ENCODE measurements around the gene TNFRSF25.
"Not testable (repeated sequence)": the region's sequence is repeated elsewhere in the genome, so short reads cannot be mapped to it uniquely, and the experiment has no call there.

The TNFRSF25 gene

DNA sequence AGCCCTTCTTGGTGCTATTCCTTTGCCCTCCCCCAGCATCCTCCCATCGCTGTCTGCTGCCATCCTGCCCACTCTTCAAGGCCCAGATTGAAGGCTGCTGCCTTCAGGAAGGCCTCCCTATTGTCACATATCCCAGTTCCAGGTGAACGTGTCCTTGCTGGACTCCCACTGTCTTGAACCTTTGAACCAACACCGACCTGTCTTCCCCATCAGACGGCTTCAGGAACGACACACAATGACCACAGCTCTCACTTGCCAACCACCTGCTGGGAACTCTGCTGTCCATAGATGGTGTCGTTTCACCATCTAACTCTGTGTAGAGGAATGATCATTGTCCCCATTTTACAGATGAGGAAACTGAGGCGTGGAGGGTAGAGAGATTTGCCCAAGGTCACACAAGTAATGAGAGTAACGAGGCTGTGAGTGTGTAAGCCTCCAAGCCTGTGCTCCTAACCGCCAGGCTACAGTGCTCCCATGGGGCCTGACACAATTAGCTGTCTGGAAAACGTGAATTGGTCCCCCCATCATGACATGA, 35.4 kb upstream of the TNFRSF25 start:
- no peak for DNase-seq

DNA sequence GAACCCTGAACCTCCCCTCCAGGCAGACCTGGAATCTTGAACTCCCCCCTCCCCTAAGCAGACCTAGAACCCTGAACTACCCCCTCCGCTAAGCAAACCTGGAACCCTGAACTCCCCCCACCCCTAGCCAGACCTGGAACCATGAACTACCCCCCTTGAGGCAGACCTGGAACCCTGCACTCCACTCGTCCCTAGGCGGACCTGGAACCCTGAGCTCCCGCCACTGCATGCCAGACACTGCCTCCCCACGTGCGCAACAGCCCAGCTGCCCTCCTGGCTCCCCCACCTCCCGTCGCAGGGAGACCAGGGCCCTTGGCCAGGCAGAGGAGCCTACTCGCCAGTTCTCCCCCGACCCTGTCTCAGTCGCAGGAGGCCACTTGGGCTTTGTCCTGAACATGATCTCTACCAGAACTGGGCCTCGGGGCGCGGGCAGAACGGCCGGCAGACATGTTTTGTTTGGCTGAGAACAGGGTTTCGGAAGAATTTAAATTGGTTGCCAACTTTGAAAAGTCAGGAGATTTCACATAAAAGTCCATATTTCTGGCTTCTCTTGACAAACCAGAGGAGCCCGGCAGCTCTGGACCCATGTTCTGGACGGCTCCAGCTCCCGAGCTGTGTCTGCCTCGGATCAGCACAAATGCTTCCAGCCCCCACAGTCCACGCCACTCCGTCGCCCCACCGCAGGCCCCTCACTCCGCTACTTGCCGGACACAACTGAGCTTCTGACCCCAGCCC, 34.7 kb upstream of the TNFRSF25 start:
- no peak for DNase-seq

DNA sequence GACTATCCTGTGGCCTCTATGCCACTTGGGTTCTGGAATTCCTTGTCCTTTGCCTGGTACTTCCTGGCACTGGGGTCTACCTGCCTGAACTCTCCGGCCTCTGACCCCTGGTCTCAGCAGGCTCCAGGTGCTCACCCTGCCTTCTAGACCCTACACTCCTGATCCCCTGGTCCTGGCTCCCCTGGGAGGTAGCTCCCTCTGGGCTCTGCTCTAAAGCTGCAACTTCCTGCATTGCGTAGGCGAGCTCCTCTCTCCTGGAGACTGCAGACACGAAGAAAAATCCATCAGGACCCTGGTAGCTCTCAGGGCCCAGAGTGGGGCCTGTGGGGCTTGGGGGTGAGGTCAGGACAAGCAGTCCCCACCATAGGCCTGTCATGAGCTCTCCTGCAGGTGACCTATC, 33.3 kb upstream of the TNFRSF25 start:
- DNase-seq = no peak

DNA sequence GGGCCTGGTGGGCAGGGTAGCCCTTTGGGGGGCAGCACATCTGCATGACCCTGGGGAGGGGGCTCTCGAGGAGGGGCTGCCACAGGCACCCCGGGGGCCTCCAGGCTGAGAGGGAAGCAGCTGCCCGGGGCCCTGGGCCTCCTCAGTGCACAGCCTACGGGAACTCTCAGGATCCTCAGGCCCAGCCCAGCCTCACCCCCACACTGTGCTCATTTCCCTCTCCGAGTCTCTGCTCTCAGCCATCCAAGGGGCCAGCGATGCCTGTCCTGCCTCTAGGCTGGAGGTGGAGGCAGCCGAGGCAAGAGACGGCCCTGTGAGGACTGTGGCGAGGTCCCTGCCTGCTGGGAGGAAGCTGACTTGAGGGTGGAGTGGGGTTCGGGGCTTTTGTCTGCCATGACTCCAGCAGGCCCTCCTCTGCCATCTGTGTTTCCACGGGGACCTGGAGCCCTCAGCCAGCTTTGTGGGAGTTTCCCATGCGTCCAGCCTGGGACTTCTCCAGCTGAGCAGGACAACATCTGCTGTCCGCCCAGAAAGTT, 32.7 kb upstream of the TNFRSF25 start:
- DNase-seq = no peak

DNA sequence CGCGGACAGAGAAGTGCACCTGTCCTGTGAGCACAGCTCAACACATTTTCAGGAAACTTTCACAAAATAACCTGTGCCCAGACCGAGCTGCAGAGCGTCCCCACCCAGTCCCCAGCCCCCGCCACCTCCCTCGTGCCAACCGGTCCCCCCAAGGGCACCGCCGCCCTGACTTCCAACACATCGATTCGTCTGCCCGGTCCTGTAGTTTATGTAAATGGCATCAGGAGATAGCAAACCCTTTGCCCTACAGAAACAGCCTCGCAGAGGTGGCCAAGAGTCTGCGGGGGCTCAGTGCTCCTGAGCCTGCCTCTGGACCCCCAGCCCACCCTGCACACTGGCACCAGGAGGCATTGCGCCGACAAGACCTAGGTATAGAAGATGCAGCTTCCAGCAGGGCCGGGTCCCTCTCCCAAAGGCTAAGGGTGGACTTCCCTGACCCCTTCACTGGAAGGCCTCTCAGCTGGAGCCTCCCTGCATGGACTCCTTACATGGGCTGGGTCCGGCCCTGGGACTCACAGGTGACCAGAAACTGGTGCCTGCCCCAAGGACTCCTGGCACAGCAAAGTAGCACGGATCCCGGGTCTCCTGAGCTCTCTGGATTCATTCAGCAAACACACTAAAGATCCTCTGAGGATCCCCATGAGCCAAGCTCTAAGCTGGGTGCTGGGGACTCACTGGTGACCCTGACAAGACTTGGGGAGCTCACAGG, 32.0 kb upstream of the TNFRSF25 start:
- no peak for DNase-seq

DNA sequence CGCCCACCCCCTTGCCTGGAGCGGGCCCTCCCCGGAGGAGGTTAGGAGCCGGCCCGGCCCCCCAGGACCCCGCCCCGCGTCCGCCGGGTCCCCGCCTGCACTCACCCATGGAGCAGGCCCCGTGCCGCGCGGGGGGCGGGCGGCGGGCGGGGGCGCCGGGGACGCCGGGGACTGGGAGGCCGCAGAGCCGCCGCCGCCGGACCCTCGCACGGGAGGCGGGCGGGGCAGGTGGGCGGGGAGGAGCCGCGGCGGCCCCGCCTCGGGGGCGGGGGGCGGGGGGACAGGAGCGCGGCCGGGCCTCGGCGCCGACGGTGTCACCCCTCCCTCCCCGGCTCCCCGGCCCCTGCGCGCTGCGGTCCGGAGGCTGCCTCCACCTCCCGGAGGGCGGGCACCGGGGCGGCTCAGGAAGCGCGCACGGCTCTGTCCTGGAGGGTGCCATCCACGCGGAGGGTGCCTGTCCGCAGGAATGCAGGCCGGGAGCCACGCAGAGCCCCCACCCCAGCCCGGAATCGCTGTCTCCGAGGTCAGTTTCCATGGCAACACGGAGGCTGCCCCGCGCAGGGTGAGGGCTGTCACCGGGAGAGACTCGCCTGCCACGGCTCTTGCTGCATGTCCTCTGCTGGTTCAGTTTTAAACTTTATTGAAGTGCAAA, 31.4 kb upstream of the TNFRSF25 start:
- DNase-seq = peak; percentile 54

DNA sequence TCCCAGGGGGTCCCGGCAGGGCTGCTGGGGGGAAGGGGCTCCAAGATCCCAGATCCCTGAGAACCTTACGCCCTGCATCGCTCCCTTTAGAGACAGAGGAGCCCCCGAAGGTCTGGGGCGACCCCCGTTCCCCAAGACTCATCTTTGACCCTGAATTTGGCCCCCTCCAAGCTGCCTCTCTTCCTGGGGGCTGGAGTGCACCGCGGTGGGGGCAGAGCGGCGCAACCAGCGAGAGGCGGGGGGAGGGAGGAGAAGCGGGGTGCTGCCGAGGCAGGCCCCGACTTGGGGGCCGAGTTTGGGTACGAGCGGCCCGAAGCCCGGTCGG, 30.9 kb upstream of the TNFRSF25 start:
- DNase-seq = no peak

DNA sequence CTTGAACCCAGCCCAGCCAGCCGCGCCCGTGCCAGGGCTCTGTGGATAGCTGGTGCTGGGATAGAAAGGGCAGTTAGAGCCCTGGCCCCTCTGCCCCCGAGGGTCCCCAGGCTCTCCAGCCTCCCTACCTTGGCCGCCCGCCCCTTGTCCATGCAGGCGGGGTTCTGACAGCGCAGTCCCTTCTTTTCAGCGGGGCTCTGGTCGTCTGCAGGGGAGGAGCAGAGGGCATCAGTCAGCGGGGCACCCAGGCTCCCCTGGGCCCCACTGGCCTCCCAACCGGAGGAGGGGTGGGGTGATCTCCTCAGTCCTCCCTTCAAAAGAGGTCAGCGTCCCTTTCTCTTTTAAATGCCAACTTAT, 30.4 kb upstream of the TNFRSF25 start:
- DNase-seq = no peak

DNA sequence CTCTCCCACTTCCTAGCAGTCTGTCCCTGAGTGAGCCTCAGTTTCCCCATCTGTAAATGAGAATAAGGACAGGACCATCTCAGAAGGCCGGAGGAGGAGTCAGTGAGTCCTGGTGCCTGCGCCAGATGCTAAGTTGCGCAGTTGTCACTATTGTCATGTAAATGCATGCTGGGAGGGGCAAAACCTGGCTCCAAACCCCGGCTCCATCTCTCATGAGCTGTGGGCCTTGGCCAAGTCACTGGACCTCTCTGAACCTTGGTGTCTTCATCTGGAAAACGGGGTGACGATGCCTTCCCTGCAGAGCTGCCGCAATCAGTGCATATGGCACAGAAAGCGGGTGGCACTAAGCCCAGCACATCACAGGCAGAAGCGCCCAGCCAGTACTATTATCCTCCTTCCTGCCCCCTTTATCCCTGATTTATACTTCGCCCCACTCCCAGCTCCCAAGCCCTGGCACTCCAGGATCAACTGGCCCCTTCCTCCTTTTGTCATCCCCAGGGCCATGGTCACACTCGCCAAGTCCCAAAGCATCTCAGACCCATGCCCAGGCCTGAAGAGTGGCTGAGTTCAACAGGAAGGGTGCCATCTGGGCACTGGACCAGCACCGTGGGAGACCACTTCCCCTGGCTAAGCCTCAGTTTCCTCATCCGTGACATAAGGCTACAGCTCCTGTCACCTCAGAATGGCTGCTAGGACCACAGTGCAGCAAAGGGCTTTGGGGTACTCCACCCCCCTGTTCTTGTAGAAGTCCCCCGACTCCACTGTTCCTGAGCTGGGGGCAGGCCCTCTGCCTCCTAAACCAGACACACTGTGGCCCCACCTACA, 29.8 kb upstream of the TNFRSF25 start:
- DNase-seq = no peak

DNA sequence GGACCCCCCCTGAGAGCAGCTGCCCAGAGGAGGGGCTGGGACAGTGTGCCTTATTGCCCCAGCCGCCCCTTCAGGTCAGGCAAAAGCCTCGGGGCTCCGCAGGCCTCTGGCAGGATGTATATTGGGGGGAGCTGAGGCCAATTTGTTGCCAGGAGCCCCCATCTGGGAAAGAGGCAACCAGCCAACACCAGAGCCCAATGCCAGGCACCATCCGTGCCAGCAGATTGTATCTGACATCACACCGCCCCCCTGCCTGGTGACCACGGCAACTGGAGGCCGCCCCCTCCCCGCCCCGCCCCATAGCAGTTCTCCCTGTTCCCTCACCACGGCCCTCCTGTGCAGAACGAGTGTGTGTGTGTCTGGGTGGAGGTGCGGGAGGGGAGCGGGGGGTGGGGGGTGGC, 29.1 kb upstream of the TNFRSF25 start:
- no peak for DNase-seq

DNA sequence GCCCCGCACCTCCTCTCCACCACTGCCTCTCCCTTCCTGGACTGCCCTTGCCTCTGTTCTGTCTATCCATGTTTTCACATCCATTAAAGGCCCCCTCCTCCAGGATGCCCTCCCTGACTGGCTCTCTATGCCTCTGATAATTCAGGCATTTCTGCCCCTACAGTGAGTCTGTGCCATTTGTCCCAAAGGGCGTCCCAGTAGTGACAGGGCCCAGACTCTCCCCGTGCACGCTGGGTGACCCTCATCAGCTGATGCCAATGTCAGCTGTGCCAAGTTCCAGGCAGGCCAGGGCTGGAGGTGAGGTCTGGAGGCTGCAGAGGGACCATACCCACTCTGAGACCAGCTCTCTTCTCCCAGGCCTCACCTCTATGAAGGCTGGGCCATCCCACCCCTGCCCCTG, 28.7 kb upstream of the TNFRSF25 start:
- DNase-seq = no peak

DNA sequence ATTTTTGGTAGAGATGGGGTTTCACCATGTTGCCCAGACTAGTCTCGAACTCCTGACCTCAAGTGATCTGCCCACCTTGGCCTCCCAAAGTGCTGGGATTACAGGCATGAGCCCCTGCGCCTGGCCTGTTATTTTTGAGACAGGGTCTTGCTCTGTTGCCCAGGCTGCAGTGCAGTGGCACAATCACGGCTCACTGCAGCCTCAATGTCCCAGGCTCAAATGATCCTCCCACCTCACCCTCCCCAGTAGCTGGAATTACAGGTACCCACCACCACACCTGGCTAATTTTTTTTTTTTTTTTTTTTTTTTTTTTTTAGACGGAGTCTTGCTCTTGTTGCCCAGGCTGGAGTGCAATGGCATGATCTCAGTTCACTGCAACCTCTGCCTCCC, 27.9 kb upstream of the TNFRSF25 start:
- DNase-seq = not testable (repeated sequence)

DNA sequence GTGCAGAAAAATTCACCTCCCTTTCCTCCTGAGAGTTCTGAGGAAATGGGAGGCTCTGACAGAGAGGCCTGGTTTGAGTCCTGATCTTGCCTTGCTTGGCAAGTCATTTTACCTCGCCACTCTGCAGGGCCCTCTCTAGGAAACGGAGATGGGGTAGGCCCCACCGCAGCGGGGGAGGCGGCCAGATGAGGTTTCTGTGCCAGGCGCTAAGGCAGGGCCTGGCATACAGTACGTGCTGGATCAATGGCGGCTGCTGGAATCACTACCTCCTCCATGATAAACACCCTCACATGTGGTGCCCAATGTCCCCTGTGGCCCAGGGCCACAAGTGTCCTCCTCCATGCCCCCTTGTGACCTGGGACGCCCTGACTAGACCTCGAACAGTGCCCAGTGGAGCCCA, 26.0 kb upstream of the TNFRSF25 start:
- no peak for DNase-seq

DNA sequence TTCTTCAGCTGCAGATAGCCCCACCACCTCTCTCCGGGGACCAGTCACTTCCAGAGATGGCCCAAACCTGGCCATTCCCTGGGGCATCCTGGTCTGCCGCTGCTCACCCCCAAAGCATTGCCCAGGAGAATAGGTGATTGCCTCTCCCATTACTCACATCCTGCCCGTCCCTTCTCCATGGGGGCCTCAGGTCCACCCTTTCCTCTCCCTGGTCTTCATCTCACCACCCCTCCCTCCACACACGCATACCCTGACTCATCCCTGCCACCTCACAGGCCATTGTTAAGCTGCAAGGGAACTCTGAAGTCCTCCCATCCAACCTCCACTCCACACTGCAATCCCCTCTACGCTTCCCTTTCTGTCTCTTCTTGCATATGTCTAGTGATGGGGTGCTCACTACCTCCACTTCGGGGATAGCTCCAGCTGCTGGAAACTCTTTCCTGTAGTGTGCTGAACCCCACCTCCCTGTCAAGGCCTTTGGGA, 25.5 kb upstream of the TNFRSF25 start, which contains the start of gene PLEKHG5:
Gene PLEKHG5, minus strand, starts transcription at position 188 of the 483 bp plus-strand sequence. CDS start 14,096 bp downstream, outside the sequence.
- DNase-seq = no peak

DNA sequence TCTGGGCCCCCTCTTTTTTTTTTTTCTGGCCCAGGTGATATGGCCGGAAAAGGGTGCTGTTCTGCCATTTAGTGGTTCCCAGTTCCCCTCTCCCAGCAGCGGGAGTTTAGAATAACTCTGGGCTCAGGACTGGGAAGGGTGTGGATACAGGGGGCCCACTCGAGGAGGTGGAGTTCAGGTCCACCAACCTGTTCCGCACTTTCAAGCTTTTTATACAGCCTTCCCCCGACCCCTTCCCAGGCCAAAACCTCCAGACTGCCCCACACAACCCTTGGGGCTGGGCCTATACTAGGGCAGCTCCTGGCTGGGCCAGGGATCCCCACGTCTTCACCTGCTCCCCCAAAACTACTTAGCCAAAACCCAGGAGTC, 25.1 kb upstream of the TNFRSF25 start:
- DNase-seq = no peak

DNA sequence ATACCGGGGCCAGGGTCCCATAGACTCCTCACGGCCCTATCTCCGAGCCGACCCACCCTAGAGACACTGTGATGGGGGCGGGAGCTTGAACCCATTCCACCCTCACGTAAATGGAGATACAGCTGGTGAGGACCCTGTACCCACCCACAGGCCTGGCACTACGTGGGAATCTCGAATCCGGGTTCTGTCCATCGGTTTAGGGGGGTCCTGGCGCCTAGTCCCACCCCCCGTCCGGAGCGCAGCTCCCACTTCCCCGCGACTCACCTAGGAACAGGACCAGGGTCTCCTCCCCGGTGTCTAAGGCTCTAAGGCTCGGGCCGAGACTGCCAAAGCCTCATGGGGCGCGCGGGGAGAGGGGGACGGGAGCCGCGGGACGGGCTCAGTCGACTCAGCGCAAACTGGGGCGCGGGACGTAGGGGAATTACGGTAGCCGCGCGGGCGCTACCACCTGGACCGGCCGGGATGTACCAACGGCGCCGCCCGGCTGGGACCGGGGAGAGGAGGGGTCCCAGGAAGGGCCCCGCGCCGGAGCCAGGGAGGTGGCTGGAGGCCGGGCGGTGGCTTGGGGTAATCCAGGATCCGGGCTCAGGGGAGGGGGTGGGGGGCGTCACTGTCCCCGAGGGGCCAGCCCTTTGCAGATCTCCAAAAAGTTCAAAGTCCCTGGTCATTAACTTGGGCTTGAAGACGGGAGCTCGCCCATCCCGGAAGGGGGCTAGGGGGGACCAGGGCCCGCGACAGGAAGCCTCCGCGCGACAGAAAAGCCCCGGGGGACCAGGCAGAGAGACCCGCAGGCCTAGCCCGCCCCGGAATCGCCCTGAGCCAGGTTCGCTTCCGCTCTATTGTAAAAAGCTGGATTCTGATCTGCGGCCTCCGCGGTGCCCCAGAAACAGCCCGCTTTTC, 24.5 kb upstream of the TNFRSF25 start:
- DNase-seq = peak; percentile 42 to 52

DNA sequence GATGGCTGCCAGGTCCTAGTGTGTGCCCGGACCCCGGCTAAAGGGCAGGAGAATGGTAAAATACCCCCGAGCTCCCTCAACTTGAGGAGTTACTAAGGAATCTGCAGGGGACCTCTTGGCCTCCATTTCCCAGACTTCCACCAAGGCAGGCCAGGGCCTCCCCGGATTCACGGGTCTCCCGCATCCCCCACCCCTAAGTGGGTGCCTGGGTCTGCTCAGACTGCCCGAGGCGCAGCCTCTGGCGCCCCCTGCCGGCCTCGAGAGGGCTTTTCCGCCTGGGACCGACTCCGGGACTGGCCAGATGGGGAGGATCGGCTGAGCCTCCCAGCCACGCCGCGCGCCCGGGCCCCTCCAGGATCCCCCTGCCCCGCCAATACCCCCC, 23.8 kb upstream of the TNFRSF25 start:
- peak; percentile 80 for DNase-seq

DNA sequence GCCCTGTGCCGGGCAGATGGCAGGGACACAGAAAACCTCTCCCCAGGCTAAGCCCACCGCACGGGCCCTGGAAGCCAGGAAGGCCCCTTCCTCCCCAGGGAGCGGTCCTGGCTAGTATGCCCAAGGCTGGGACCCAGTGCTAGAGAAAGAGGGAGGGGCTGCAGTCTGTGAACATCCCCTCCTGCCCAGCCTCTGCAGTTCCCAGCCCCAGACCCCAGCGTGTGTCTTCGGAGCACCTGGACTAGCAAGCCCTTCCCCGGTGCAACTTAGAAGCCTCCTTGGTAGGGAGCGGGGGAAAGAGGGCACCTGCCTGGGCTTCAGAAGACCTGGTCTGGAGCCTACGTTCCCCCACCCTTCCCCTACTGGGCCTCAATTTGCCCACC, 23.4 kb upstream of the TNFRSF25 start:
- no peak for DNase-seq

DNA sequence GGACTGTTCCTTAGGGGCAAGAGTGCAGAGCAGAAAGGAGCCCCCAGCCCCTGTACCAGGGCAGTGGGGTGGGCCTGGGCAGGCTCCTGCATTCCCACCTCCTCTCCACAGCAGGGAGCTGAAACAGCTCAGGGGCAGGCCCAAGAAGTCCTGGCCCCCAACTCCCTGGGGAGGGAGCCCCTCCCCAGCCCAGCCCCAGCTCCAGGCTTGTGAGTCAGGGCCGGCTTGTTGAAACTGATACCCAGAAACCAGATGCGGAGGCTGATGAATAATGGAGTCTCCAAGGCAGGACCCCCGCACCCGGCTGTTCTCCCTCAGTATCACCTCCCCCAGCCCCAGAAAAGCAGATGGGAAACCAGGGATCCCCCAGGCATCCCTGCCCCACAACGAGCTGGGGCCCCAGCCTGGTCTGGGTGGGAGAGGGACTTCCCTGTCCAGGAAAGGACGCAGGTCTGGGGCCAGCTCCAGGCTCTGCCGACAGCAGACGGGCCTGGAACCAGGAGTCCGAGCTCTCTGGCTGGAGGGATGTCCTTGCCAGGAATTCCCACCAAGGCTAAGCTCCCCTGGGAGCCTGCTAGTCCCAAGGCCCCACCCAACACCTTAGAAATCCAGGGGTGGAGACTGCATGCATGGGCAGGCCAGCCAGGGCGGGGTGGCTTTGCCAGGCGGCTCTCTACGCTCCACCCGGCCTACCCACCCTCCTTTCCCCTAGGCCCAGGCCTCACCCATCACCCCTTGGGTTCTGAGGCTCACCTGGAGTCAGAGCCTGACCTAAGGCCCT, 22.8 kb upstream of the TNFRSF25 start:
- no peak for DNase-seq

DNA sequence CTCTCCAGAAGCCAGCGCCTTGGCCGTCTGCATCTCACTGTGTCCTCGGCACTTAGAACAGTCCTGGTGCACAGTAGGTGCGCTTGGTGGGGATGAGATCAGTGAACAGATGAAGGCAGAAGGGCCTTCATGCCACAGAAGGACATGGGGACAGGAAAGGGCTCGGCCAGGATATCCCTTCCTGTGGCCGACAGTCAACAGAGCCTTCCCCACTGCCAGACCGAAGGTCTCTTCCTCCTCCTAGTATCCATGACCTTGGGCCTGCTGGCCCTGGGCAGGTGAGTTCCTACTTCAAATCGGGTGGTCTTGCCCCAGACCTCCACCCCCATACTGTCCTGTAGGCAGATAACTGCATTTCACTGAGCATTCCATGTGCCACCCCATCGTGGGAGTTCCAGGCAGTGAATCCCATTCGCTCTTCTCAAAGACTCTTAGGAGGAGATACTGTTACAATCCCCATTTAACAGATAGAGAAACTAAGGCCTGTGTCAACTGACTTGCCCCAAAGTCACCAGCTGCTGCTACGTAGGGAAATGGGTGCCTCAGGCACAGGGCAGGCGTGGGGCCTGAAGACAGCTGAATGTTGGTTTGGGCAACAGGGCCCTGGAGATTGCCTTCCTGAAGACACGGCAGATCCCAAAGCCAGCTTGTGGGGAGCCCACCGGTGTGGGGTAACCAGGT, 22.0 kb upstream of the TNFRSF25 start:
- no peak for DNase-seq
